Gastrocnemius medialis (tissue), 4 donors: ENCODE measurements around the gene VEZT. TPM values are rescaled to one million over a fixed set of nuclear protein-coding genes. Genes with fewer than 3 reads are reported as not detected.

Source experiments
- ATAC-seq, 2 donors: fragments of 150-250 bp; one replicate each; pipeline ENCODE4 v1.9.1; 2016
- DNase-seq, 2 donors: peaks; one replicate each; pipeline ENCODE4 v3.0.0-alpha.2; 2019
- H3K27ac ChIP-seq, 4 donors: fragments of 200-600 bp; sonication (generic); 1 replicate in 1 of 4; 2 replicates in 3 of 4; pipeline ENCODE4 v1.5.1; 2016 to 2018; ENCODE audit warnings: mild to moderate bottlenecking in 2 of 4, moderate library complexity in 1 of 4
- H3K27me3 ChIP-seq, 3 donors: fragments of 200-600 bp; sonication (generic) in 2 of 3; 1 replicate in 1 of 3; 2 replicates in 2 of 3; pipeline versions ENCODE4 v1.5.1 to v1.6.0; 2016 to 2019; ENCODE audit warnings: mild to moderate bottlenecking in 1 of 3, moderate library complexity in 1 of 3
- H3K36me3 ChIP-seq, 2 donors: fragments of 200-600 bp; sonication (generic) in 1 of 2; one replicate each; pipeline ENCODE4 v1.5.1; 2017 to 2018
- H3K4me1 ChIP-seq, 2 donors: fragments of 200-600 bp; sonication (generic) in 1 of 2; one replicate each; pipeline ENCODE4 v1.5.1; 2016 to 2017; ENCODE audit warnings: mild to moderate bottlenecking in 2 of 2
- H3K4me3 ChIP-seq, 4 donors: fragments of 200-600 bp; sonication (generic) in 3 of 4; 1 replicate in 1 of 4; 2 replicates in 3 of 4; pipeline ENCODE4 v1.5.1; 2016 to 2019; ENCODE audit warnings: mild to moderate bottlenecking in 2 of 4
- H3K9me3 ChIP-seq, 3 donors: fragments of 200-600 bp; sonication (generic) in 2 of 3; 1 replicate in 1 of 3; 2 replicates in 2 of 3; pipeline ENCODE4 v1.5.1; 2016 to 2019
- CTCF ChIP-seq, 5 experiments: fragments of 450-650 bp in 3 of 5; fragments of 200-600 bp in 2 of 5; sonication (generic) in 2 of 5; IDR thresholded peaks in 4 of 5; conservative IDR thresholded peaks in 1 of 5; 1 replicate in 4 of 5; 2 replicates in 1 of 5; pipeline ENCODE4 v1.5.1; 2016 to 2019; ENCODE audit warnings: antibody characterized with exemption in 5 of 5, mild to moderate bottlenecking in 3 of 5, moderate library complexity in 3 of 5
- POLR2A ChIP-seq, 2 donors: fragments of 450-650 bp; IDR thresholded peaks; one replicate each; pipeline ENCODE4 v1.6.1; 2017; ENCODE audit warnings: antibody characterized with exemption in 2 of 2, mild to moderate bottlenecking in 2 of 2, moderate library complexity in 2 of 2
- in situ Hi-C, 4 donors: fragments of 200-750 bp; cut with MboI; loops; one replicate each; pipeline versions ENCODE4 v1.15.0 to v1.8.0; 2017; ENCODE audit warnings: low sequenced_read_pairs in 4 of 4
- intact Hi-C: fragments of 100-400 bp; cut with DNase I; formaldehyde crosslinking; loops from one replicate; pipeline ENCODE4 v1.15.1; 2023; ENCODE audit warnings: low total_unique reads
- total RNA-seq, 4 donors: library from RNA; depleted of rRNA; stranded (reverse); fragments of >200 nt; gene quantifications; one replicate each; pipeline versions ENCODE4 v1.1.0 to v1.2.3, GENCODE V29; 2016

Gene VEZT
- total RNA-seq, 4 donors from 2014 or later, result 100 to 131 (median 118) TPM

GRCh38 chr12:95253386-95253785, 35.8 kb downstream of the VEZT start:
- no peak overlapping the region for H3K27ac ChIP-seq
- no peaks in the 10 kb centered on the region for H3K9me3 ChIP-seq
- H3K4me3 ChIP-seq, result no peak overlapping the region
- in situ Hi-C loops, result no loop called here
- H3K4me1 ChIP-seq, result peaks cover 23 to 25% of the 10 kb centered on the region in 2 donors
- ATAC-seq, result no peak
- DNase-seq, result no peak
- H3K27me3 ChIP-seq, result no peaks in the 10 kb centered on the region
- intact Hi-C loops, result no loop called here
- H3K36me3 ChIP-seq, result peaks cover 0 to 54% of the 10 kb centered on the region in 2 donors
- TF ChIP-seq CTCF (IDR thresholded peaks at IDR 0.05 in 4 of 5, conservative IDR thresholded peaks at IDR 0.05 in 1 of 5) (no peak), POLR2A (IDR thresholded peaks at IDR 0.05) (no peak)

- no peak for ATAC-seq
- DNase-seq, result no peak
- intact Hi-C loops, result no loop called here
These were observed 39.9 kb downstream of the VEZT start for GRCh38 chr12:95257541-95257940.

GRCh38 chr12:95258151-95258550, 40.5 kb downstream of the VEZT start:
- Histone ChIP-seq H3K4me3 (no peak overlapping the region), H3K36me3 (peaks cover 0 to 47% of the 10 kb centered on the region in 2 donors), H3K9me3 (no peaks in the 10 kb centered on the region), H3K4me1 (peaks cover 0 to 20% of the 10 kb centered on the region in 2 donors), H3K27me3 (no peaks in the 10 kb centered on the region), H3K27ac (no peak overlapping the region)
- intact Hi-C loops, result no loop called here
- DNase-seq, result no peak
- in situ Hi-C loops, result no loop called here
- ATAC-seq, result no peak
- no peak for TF ChIP-seq CTCF (IDR thresholded peaks at IDR 0.05 in 4 of 5, conservative IDR thresholded peaks at IDR 0.05 in 1 of 5)
- no peak for TF ChIP-seq POLR2A (IDR thresholded peaks at IDR 0.05)

More at GRCh38 chr12:95257541-95257940, 39.9 kb downstream of the VEZT start:
- Histone ChIP-seq H3K4me1 (peaks cover 0 to 18% of the 10 kb centered on the region in 2 donors), H3K27ac (no peak overlapping the region), H3K9me3 (no peaks in the 10 kb centered on the region), H3K36me3 (peaks cover 0 to 47% of the 10 kb centered on the region in 2 donors), H3K27me3 (no peaks in the 10 kb centered on the region), H3K4me3 (no peak overlapping the region)
- in situ Hi-C loops, result no loop called here
- no peak for TF ChIP-seq CTCF (IDR thresholded peaks at IDR 0.05 in 4 of 5, conservative IDR thresholded peaks at IDR 0.05 in 1 of 5)
- no peak for TF ChIP-seq POLR2A (IDR thresholded peaks at IDR 0.05)

- no peaks in the 10 kb centered on the region for H3K27me3 ChIP-seq
- ATAC-seq, result no peak
- in situ Hi-C loops, result no loop called here
- H3K27ac ChIP-seq, result no peak overlapping the region
- peaks cover 0 to 45% of the 10 kb centered on the region in 2 donors for H3K36me3 ChIP-seq
- no peak for DNase-seq
- TF ChIP-seq POLR2A (IDR thresholded peaks at IDR 0.05) (no peak), CTCF (IDR thresholded peaks at IDR 0.05 in 4 of 5, conservative IDR thresholded peaks at IDR 0.05 in 1 of 5) (no peak)
- no peak overlapping the region for H3K4me3 ChIP-seq
- intact Hi-C loops, result no loop called here
- H3K4me1 ChIP-seq, result peaks cover 0 to 20% of the 10 kb centered on the region in 2 donors
- no peaks in the 10 kb centered on the region for H3K9me3 ChIP-seq
These were observed 41.2 kb downstream of the VEZT start for GRCh38 chr12:95258803-95259202.

- TF ChIP-seq POLR2A (IDR thresholded peaks at IDR 0.05), result no peak
- no peak for TF ChIP-seq CTCF (IDR thresholded peaks at IDR 0.05 in 4 of 5, conservative IDR thresholded peaks at IDR 0.05 in 1 of 5)
- no peak overlapping the region for H3K4me3 ChIP-seq
- ATAC-seq (no peak), DNase-seq (no peak)
- no peaks in the 10 kb centered on the region for H3K27me3 ChIP-seq
- no peaks in the 10 kb centered on the region for H3K9me3 ChIP-seq
- H3K4me1 ChIP-seq, result peaks cover 0 to 20% of the 10 kb centered on the region in 2 donors
- H3K27ac ChIP-seq, result no peak overlapping the region
- intact Hi-C loops, result no loop called here
- in situ Hi-C loops, result no loop called here
- H3K36me3 ChIP-seq, result peaks cover 0 to 43% of the 10 kb centered on the region in 2 donors
These were observed 41.8 kb downstream of the VEZT start for GRCh38 chr12:95259368-95259767.
